ENCODE measurements around the gene PSG11. TPM values are rescaled to one million over a fixed set of nuclear protein-coding genes. Genes with fewer than 3 reads are reported as not detected.
A peak's percentile ranks its signal among the peaks of the same experiment; 100 is the strongest.
"Not testable (repeated sequence)": the region's sequence is repeated elsewhere in the genome, so short reads cannot be mapped to it uniquely, and the experiment has no call there.

Gene PSG11
- total and polyA plus RNA-seq, 2 experiments from 2014 or later, result not detected

GRCh38 chr19:43027985-43028384 is 1.7 kb upstream of the PSG11 start:
- H3K4me1 ChIP-seq (ENCODE audit: insufficient read depth); H2AFZ ChIP-seq; H3K27me3 ChIP-seq (ENCODE audit: insufficient read depth); H3K4me3 ChIP-seq; H3K4me2 ChIP-seq; H3K36me3 ChIP-seq (ENCODE audit: insufficient read depth); H3K9me2 ChIP-seq (ENCODE audit: insufficient read depth); H3F3A ChIP-seq (replicated peaks; ENCODE audit: low read depth); H4K20me1 ChIP-seq (replicated peaks; ENCODE audit: insufficient read depth); H3K4me1 Mint-ChIP-seq; ATAC-seq; H3K79me2 ChIP-seq (replicated peaks; ENCODE audit: insufficient read depth); H3K27ac ChIP-seq (ENCODE audit: low read depth); H3K4me3 Mint-ChIP-seq; H3K27me3 Mint-ChIP-seq (ENCODE audit: insufficient read depth, low read depth, poor library complexity); H3K27ac Mint-ChIP-seq: not testable (repeated sequence)
- peaks cover 94% of the 10 kb centered on the region for H3K9me3 Mint-ChIP-seq
- peaks cover 38% of the 10 kb centered on the region for H3K36me3 Mint-ChIP-seq (ENCODE audit: low read depth)
- DNase-seq (ENCODE audit: low spot score), result peak; percentile 47
- peak; percentile 53 to 68 for TF ChIP-seq CTCF (conservative IDR thresholded peaks at IDR 0.05; ENCODE audit: low read depth in 2 of 2)

GRCh38 chr19:43027061-43027460 is 792 bp upstream of the PSG11 start:
- H4K20me1 ChIP-seq (replicated peaks; ENCODE audit: insufficient read depth); H3K4me1 ChIP-seq (ENCODE audit: insufficient read depth); ATAC-seq; H3K4me1 Mint-ChIP-seq; H3K9me2 ChIP-seq (ENCODE audit: insufficient read depth); H3K79me2 ChIP-seq (replicated peaks; ENCODE audit: insufficient read depth); H3K27ac ChIP-seq (ENCODE audit: low read depth); H3K27me3 ChIP-seq (ENCODE audit: insufficient read depth); H3K27ac Mint-ChIP-seq; H3K27me3 Mint-ChIP-seq (ENCODE audit: insufficient read depth, low read depth, poor library complexity); H3K4me3 Mint-ChIP-seq; H3K36me3 ChIP-seq (ENCODE audit: insufficient read depth); H3K4me3 ChIP-seq; H2AFZ ChIP-seq; H3K4me2 ChIP-seq; H3F3A ChIP-seq (replicated peaks; ENCODE audit: low read depth); DNase-seq (ENCODE audit: low spot score): not testable (repeated sequence)
- Mint-ChIP-seq H3K9me3 (peaks cover 92% of the 10 kb centered on the region), H3K36me3 (ENCODE audit: low read depth) (peaks cover 42% of the 10 kb centered on the region)

- not testable (repeated sequence) for H3K4me2 ChIP-seq; H3K27ac ChIP-seq (ENCODE audit: low read depth); H3K4me1 Mint-ChIP-seq; H3F3A ChIP-seq (replicated peaks; ENCODE audit: low read depth); H3K4me1 ChIP-seq (ENCODE audit: insufficient read depth); H3K27me3 ChIP-seq (ENCODE audit: insufficient read depth); H3K79me2 ChIP-seq (replicated peaks; ENCODE audit: insufficient read depth); DNase-seq (ENCODE audit: low spot score); ATAC-seq; H2AFZ ChIP-seq; H4K20me1 ChIP-seq (replicated peaks; ENCODE audit: insufficient read depth); H3K9me2 ChIP-seq (ENCODE audit: insufficient read depth); H3K36me3 ChIP-seq (ENCODE audit: insufficient read depth); H3K4me3 Mint-ChIP-seq; H3K27me3 Mint-ChIP-seq (ENCODE audit: insufficient read depth, low read depth, poor library complexity); H3K27ac Mint-ChIP-seq; H3K4me3 ChIP-seq
- peaks cover 86% of the 10 kb centered on the region for H3K9me3 Mint-ChIP-seq
- H3K36me3 Mint-ChIP-seq (ENCODE audit: low read depth), result peaks cover 22% of the 10 kb centered on the region
Measured at GRCh38 chr19:43022098-43022497, 4.2 kb downstream of the PSG11 start.

GRCh38 chr19:43021629-43022028 is 4.6 kb downstream of the PSG11 start:
- H3K36me3 Mint-ChIP-seq (ENCODE audit: low read depth), result peaks cover 21% of the 10 kb centered on the region
- not testable (repeated sequence) for ATAC-seq; H3K27me3 ChIP-seq (ENCODE audit: insufficient read depth); H3K4me1 Mint-ChIP-seq; H3K79me2 ChIP-seq (replicated peaks; ENCODE audit: insufficient read depth); DNase-seq (ENCODE audit: low spot score); H3K4me3 ChIP-seq; H3K4me1 ChIP-seq (ENCODE audit: insufficient read depth); H2AFZ ChIP-seq; H3K4me3 Mint-ChIP-seq; H3F3A ChIP-seq (replicated peaks; ENCODE audit: low read depth); H3K9me2 ChIP-seq (ENCODE audit: insufficient read depth); H3K36me3 ChIP-seq (ENCODE audit: insufficient read depth); H4K20me1 ChIP-seq (replicated peaks; ENCODE audit: insufficient read depth); H3K27ac Mint-ChIP-seq; H3K27me3 Mint-ChIP-seq (ENCODE audit: insufficient read depth, low read depth, poor library complexity); H3K27ac ChIP-seq (ENCODE audit: low read depth); H3K4me2 ChIP-seq
- H3K9me3 Mint-ChIP-seq, result peaks cover 86% of the 10 kb centered on the region

Data from GM23338 (cell line).